Sigmoid colon (tissue), 4 donors: ENCODE measurements around the gene LINGO1.

Source experiments
- CTCF ChIP-seq, 4 experiments: fragments of 450-650 bp in 3 of 4; fragments of 200-600 bp in 1 of 4; IDR thresholded peaks; one replicate each; pipeline ENCODE4 v1.5.1; 2016 to 2019; ENCODE audit warnings: antibody characterized with exemption in 4 of 4, mild to moderate bottlenecking in 3 of 4, moderate library complexity in 2 of 4
- EP300 ChIP-seq, 4 donors: sonication (generic); formaldehyde crosslinking; IDR thresholded peaks; one replicate each; pipeline ENCODE4 v1.6.1; 2017; ENCODE audit warnings: antibody characterized with exemption in 4 of 4
- POLR2A ChIP-seq, 2 donors: fragments of 450-650 bp; IDR thresholded peaks; one replicate each; pipeline ENCODE4 v1.6.1; 2016; ENCODE audit warnings: antibody characterized with exemption in 2 of 2, mild to moderate bottlenecking in 2 of 2, moderate library complexity in 2 of 2
- POLR2AphosphoS5 ChIP-seq, 4 donors: sonication (generic); formaldehyde crosslinking; IDR thresholded peaks; one replicate each; pipeline ENCODE4 v1.6.1; 2017; ENCODE audit warnings: antibody characterized with exemption in 4 of 4

- TF ChIP-seq POLR2A (IDR thresholded peaks at IDR 0.05), result no peak
- no peak for TF ChIP-seq CTCF (IDR thresholded peaks at IDR 0.05)
- TF ChIP-seq POLR2AphosphoS5 (IDR thresholded peaks at IDR 0.05), result no peak
- TF ChIP-seq EP300 (IDR thresholded peaks at IDR 0.05), result no peak
These were observed 9.6 kb downstream of the LINGO1 start for GRCh38 chr15:77622934-77623754.
